GM12878 (cell line): Measurements from ENCODE around the gene ZNF436. TPM values are rescaled to one million over a fixed set of nuclear protein-coding genes. Genes with fewer than 3 reads are reported as not detected.

Source experiments
- ASH2L ChIP-seq: fragments of 300-600, 200-600 bp; sonication (generic); IDR thresholded peaks from 2 replicates; pipeline ENCODE4 v1.6.1; 2017; ENCODE audit warnings: low read depth, mild to moderate bottlenecking, borderline replicate concordance
- ATF7 ChIP-seq: fragments of 450-650 bp; IDR thresholded peaks from 2 replicates; pipeline ENCODE4 v1.6.1; 2016; ENCODE audit warnings: low read depth, mild to moderate bottlenecking
- BACH1 ChIP-seq: fragments of 450-650 bp; IDR thresholded peaks from 2 replicates; pipeline ENCODE4 v1.6.1; 2017; ENCODE audit warnings: mild to moderate bottlenecking, borderline replicate concordance
- BMI1 ChIP-seq: fragments of 450-650 bp; IDR thresholded peaks from 2 replicates; pipeline ENCODE4 v1.6.1; 2016; ENCODE audit warnings: mild to moderate bottlenecking, moderate library complexity, borderline replicate concordance
- CBX3 ChIP-seq: fragments of 200-600 bp; sonication (generic); IDR thresholded peaks from 2 replicates; pipeline ENCODE4 v1.6.1; 2016; ENCODE audit warnings: low read depth, borderline replicate concordance
- CREB1 ChIP-seq: IDR thresholded peaks from 2 replicates; pipeline ENCODE4 v1.6.1; 2012; ENCODE audit warnings: low read depth, mild to moderate bottlenecking, inconsistent platforms
- E4F1 ChIP-seq: fragments of 450-650 bp; IDR thresholded peaks from 2 replicates; pipeline ENCODE4 v1.6.1; 2018; ENCODE audit warnings: borderline replicate concordance, mild to moderate bottlenecking; ENCODE audit not compliant: partially characterized antibody
- ELK1 ChIP-seq: IDR thresholded peaks from 2 replicates; pipeline ENCODE4 v1.6.1; 2012; ENCODE audit warnings: low read depth, low read length, improper control_type of control experiment
- ESRRA ChIP-seq: IDR thresholded peaks from 2 replicates; pipeline ENCODE4 v1.6.1; 2012; ENCODE audit warnings: mild to moderate bottlenecking, low read length, improper control_type of control experiment
- ETV6 ChIP-seq, 2 experiments: fragments of 450-650 bp in 1 of 2; IDR thresholded peaks in 1 of 2; conservative IDR thresholded peaks in 1 of 2; 2 replicates each; pipeline ENCODE4 v1.6.1; 2014; ENCODE audit warnings: antibody characterized with exemption in 1 of 2, borderline replicate concordance in 1 of 2, low read depth in 1 of 2, mild to moderate bottlenecking in 1 of 2, moderate library complexity in 1 of 2
- HDAC2 ChIP-seq: fragments of 200-600 bp; sonication (generic); IDR thresholded peaks from 2 replicates; pipeline ENCODE4 v1.6.1; 2017
- IRF3 ChIP-seq: fragments of 450-650 bp; IDR thresholded peaks from 2 replicates; pipeline ENCODE4 v1.6.1; 2014; ENCODE audit warnings: mild to moderate bottlenecking
- IRF4 ChIP-seq: IDR thresholded peaks from 2 replicates; pipeline ENCODE4 v1.6.1; 2011; ENCODE audit warnings: low read depth, low read length
- MEF2B ChIP-seq: fragments of 450-650 bp; IDR thresholded peaks from 2 replicates; pipeline ENCODE4 v1.6.1; 2018; ENCODE audit warnings: mild to moderate bottlenecking, moderate library complexity; ENCODE audit not compliant: partially characterized antibody, poor library complexity, severe bottlenecking
- MYC ChIP-seq: IDR thresholded peaks from 2 replicates; pipeline ENCODE4 v1.6.1; 2011; ENCODE audit warnings: mild to moderate bottlenecking, low read length, moderate library complexity, inconsistent platforms; ENCODE audit not compliant: insufficient read depth, insufficient replicate concordance, insufficient read length, severe bottlenecking
- NFXL1 ChIP-seq: fragments of 450-650 bp; IDR thresholded peaks from 2 replicates; pipeline ENCODE4 v1.6.1; 2017; ENCODE audit warnings: antibody characterized with exemption, mild to moderate bottlenecking, borderline replicate concordance
- NR2C2 ChIP-seq: IDR thresholded peaks from 2 replicates; pipeline ENCODE4 v1.6.1; 2011; ENCODE audit warnings: borderline replicate concordance, low read depth; ENCODE audit not compliant: control insufficient read depth, insufficient read length
- NRF1 ChIP-seq: conservative IDR thresholded peaks from 2 replicates; pipeline ENCODE4 v1.6.1; 2011; ENCODE audit warnings: mild to moderate bottlenecking, low read depth, low read length, improper control_type of control experiment
- PKNOX1 ChIP-seq: fragments of 450-650 bp; IDR thresholded peaks from 2 replicates; pipeline ENCODE4 v1.6.1; 2016; ENCODE audit warnings: mild to moderate bottlenecking
- POU2F2 ChIP-seq: IDR thresholded peaks from 3 replicates; pipeline ENCODE4 v1.6.1; 2011; ENCODE audit warnings: low read depth, mild to moderate bottlenecking, low read length, borderline replicate concordance
- RAD21 ChIP-seq: IDR thresholded peaks from 2 replicates; pipeline ENCODE4 v1.6.1; 2011; ENCODE audit warnings: mild to moderate bottlenecking, low read depth, low read length, moderate library complexity; ENCODE audit not compliant: insufficient read depth
- SP1 ChIP-seq: IDR thresholded peaks from one replicate; pipeline ENCODE4 v1.6.1; 2011; ENCODE audit warnings: low read depth, low read length
- SPI1 ChIP-seq: IDR thresholded peaks from 2 replicates; pipeline ENCODE4 v1.6.1; 2011; ENCODE audit warnings: low read depth, mild to moderate bottlenecking, low read length, moderate library complexity, borderline replicate concordance; ENCODE audit not compliant: insufficient read depth
- WRNIP1 ChIP-seq: IDR thresholded peaks from 2 replicates; pipeline ENCODE4 v1.6.1; 2011; ENCODE audit warnings: low read depth, low read length, improper control_type of control experiment, borderline replicate concordance
- polyA plus RNA-seq, 11 experiments: library from polyadenylated mRNA; depleted of rRNA in 4 of 11; unstranded in 6 of 11; stranded (reverse) in 5 of 11; fragments of >200 nt; fragmentation: Nextera tagmentation in 4 of 11; fragmentation: Illumina TruSeq in 1 of 11; extraction: Ambion mirVana in 4 of 11; extraction: Trizol in 1 of 11; gene quantifications; 1 replicate in 1 of 11; 2 replicates in 10 of 11; pipeline versions ENCODE4 v1.2.1 to v1.2.3, GENCODE V29; 2011 to 2016; ENCODE audit warnings: inconsistent platforms in 2 of 11, missing spikeins in 2 of 11, low read depth in 1 of 11
- total RNA-seq, 4 experiments: library from RNA; depleted of rRNA in 3 of 4; stranded (reverse); fragments of >200 nt in 3 of 4; fragmentation: Illumina TruSeq in 1 of 4; extraction: Trizol in 1 of 4; gene quantifications; 2 replicates each; pipeline versions ENCODE4 v1.2.1 to v1.2.3, GENCODE V29; 2013 to 2021

ZNF436 gene
- total and polyA plus RNA-seq, 10 of the 15 experiments (the other 5 are each of a cell fraction or from before 2014, with no cell fraction given) = 0.85 to 4.7 (median 3.0) TPM

GRCh38 chr1:23367791-23368561 is 1.7 kb downstream of the ZNF436 start (continued):
- peak; percentile 79 for TF ChIP-seq E4F1
- no peak for TF ChIP-seq ESRRA
- no peak; the same call in 1 of the 2 replicates for TF ChIP-seq CREB1
- TF ChIP-seq NFXL1 = no peak
- peak; percentile 50 for TF ChIP-seq BACH1
- 0 out of 2 replicates have a peak, but pooled peaks have one; percentile 22 for TF ChIP-seq ELK1
- TF ChIP-seq IRF4 = no peak
- peak; percentile 99 for TF ChIP-seq PKNOX1
- TF ChIP-seq ASH2L = no peak
- TF ChIP-seq NR2C2 = no peak
- TF ChIP-seq NRF1 = peak; percentile 74
- no peak for TF ChIP-seq ETV6 (conservative IDR thresholded peaks at IDR 0.05 in 1 of 2, IDR thresholded peaks at IDR 0.05 in 1 of 2; ENCODE audit: borderline replicate concordance in 1 of 2, low read depth in 1 of 2)
- TF ChIP-seq WRNIP1 = no peak
- no peak for TF ChIP-seq HDAC2
- TF ChIP-seq SPI1 = no peak
- no peak for TF ChIP-seq MYC
- TF ChIP-seq SP1 = peak; percentile 97
- TF ChIP-seq IRF3 = peak; percentile 83
- no peak for TF ChIP-seq ATF7
- TF ChIP-seq CBX3 = no peak
- no peak for TF ChIP-seq BMI1
- no peak for TF ChIP-seq RAD21
- no peak for TF ChIP-seq POU2F2
- no peak for TF ChIP-seq MEF2B
